ENCODE measurements around the gene LRRC59.

DNA sequence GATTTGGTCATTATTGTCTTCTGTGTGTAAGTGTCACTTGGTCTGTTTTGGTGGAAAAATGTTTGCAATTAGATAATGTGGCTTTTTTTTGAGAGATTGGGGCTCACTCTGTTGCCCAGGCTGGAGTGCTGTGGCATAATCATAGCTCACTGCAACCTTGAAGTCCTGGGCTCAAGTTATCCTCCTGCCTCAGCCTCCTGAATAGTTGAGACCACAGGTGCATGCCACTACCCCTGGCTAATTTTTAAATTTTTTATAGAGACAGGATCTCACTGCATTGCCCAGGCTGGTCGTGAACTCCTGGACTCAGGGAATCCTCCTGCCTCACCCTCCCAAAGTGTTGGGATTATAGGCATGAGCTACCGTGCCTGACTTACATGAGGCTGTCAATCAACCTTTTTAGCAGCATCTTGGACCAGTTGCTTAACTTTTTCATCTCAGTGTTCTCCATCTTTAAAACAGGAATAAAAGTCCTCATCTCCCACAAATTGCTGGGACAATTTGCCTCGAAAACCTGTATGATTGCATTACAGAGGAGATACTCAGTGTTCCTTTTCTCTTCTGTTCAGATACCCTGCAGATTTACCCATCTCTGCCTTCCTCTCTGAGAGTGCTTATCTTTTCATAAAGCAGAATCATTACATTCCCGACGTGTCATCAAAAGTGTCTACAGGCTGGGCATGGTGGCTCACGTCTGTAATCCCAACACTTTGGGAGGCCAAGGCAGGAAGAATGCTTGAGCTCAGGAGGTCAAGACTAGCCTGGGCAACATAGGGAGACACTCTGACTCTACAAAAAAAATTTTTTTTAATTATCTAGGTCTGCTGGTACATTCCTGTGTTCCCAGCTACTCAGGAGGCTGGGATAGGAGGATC is 47.8 kb upstream of the LRRC59 start:
- TF ChIP-seq, protein P1, sequence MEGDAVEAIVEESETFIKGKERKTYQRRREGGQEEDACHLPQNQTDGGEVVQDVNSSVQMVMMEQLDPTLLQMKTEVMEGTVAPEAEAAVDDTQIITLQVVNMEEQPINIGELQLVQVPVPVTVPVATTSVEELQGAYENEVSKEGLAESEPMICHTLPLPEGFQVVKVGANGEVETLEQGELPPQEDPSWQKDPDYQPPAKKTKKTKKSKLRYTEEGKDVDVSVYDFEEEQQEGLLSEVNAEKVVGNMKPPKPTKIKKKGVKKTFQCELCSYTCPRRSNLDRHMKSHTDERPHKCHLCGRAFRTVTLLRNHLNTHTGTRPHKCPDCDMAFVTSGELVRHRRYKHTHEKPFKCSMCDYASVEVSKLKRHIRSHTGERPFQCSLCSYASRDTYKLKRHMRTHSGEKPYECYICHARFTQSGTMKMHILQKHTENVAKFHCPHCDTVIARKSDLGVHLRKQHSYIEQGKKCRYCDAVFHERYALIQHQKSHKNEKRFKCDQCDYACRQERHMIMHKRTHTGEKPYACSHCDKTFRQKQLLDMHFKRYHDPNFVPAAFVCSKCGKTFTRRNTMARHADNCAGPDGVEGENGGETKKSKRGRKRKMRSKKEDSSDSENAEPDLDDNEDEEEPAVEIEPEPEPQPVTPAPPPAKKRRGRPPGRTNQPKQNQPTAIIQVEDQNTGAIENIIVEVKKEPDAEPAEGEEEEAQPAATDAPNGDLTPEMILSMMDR (optimal IDR thresholded peaks at IDR 0.05 in 1 of 3, IDR thresholded peaks at IDR 0.05 in 1 of 3, conservative IDR thresholded peaks at IDR 0.05 in 1 of 3; ENCODE audit: extremely low read depth in 1 of 3, insufficient read depth in 2 of 3, low read length in 3 of 3) = no peak
- TF ChIP-seq EZH2 (IDR thresholded peaks at IDR 0.05; ENCODE audit: low read length) = no peak
